HG03159 (cell line): ENCODE results near the gene ROBO3.

Experiments used
- ATAC-seq: cut with Tn5 transposase; IDR thresholded peaks from one replicate; pipeline ENCODE4 v1.9.1; 2021; ENCODE audit warnings: mild to moderate bottlenecking, moderate library complexity; ENCODE audit not compliant: unreplicated experiment

The ROBO3 gene

DNA sequence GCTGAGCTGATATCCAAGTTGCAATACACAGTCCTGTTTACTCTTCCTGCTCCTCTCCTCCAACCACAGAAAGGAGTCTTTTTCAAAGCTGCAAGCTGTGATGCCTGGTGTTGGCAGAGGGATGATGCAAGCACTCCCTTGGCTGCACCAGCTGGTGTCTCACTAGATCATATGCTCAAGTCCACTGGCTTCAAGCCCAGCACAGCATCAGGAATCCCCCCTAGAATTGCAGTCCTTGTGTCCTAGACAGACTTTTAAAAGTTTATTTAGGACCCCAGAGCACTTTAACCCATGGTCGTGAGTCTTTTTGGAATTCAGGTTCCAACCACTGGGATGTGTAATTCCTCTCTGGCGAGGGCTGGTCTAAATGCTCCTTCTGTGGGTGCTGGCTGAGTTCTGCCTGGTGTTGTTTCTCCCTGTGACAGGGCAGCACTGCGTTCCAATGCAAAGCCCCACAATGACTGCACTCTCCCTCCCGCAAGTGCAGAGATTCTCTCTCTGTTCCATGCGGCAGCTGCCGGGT lies 51.9 kb downstream of the ROBO3 start:
- ATAC-seq = no peak

DNA sequence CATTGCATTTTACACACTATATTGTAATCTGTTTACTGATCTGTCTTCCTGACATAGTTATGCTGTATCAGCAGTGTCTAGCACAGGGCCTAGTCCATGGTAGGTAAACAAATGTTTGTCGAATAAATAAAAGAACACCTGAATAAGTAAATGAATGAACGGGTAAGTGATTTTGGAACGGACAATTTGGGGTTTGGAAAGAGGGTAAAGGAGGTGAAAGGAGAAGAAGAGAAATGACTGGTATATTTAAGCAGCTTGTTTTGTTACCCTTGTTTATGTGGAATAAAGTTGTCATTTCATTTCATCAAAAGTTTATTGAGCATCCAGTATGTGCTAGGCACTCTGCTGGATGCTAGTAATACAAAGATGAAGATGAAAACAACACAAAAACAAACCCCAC lies 53.7 kb downstream of the ROBO3 start, which contains the start of gene HEPN1:
TSS of gene HEPN1 (plus strand) at position 301 of the 400 bp plus-strand sequence.
- ATAC-seq = no peak

DNA sequence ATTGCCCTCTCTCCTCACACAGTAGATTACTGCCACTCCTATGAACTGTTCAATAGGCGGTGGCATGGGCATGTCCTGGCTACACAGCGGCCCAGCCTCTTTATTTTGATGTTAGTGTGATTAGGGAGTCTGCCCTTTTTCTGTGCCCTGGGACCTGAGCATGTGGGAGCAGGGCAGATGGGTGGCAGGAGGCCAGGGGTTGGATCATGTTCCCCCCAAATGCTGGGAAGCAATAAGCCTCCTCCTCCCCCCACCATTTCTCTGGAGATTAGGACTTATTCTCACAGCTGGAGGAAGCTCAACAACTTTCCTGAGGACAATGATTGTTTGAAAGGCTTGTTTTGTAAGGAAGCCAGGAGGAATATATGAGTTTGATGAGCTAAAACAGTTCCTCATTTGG lies 54.7 kb downstream of the ROBO3 start:
- ATAC-seq = no peak

DNA sequence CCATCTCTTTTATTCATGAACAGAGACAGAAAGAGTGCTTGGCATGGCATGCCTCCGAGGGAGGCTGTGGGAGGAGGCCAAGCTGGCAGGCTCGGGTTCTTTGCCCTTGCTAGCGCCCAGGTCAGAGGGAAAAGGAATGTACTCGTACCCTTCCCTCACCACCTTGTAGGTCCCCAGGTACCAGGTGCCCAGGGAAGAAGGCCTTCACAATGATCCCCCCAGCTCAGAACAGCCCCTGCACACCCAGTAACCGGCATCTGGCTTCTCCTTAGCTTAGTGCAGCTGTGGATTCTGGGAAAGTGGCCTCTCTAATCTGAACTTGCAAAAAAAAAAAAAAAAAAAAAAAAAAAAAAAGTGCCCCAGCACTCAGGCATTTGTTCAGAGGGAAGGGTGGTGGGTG lies 55.1 kb downstream of the ROBO3 start:
- ATAC-seq = no peak

DNA sequence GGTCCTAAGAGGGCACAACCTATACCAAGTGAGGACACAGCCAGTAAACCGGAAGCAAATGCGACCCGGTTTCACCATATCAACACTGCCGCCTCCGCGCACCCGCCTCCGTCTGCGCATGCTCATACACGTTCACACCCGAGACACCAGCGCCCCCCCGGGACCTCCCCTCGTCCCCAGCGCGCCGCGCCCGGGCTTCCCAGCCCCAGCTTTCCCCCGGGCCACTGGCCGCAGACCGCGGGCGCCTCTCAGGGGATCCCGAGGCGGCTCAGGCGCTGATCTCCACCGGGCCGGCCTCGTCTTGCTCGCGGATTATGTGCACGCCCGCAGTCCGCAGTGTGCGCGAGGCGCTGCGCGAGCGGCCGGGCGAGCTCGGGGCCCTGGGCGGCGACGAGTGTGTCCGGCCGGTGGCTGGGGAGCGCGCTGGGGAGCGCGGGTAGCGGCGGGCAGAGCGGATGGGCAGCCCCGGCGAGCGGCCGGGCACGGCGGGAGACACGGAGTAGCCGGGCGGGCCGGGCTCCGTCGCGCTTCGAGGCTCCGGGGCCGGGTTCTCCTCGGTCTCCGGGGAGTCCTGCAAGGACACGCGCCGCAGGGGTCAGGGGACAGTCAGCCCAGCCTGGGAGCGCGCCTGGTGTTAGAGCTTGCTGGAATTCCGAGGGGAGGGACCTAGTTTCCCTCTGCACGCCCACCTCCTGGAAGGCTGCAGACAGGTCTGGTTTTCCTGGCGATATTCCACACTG lies 55.8 kb downstream of the ROBO3 start:
- peak; percentile 42 for ATAC-seq

DNA sequence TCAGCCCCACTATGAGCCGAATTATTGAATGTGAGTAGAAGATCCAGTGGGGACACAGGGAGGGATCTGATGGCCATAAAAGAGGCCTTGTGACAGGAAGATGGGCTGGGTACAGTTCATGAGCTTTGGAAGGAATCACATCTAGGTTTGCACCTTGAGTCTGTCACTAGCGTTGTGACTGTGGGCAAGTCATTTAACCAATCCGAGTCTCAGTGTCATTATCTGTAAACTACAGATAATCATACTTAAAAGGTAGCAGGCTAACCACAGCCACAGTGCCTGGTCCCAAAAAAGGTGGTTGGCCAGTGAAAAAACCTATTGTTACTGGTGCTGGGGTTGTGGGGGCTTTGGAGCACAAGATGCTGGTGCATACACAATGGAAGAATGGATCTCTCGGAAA lies 57.6 kb downstream of the ROBO3 start:
- ATAC-seq = no peak

DNA sequence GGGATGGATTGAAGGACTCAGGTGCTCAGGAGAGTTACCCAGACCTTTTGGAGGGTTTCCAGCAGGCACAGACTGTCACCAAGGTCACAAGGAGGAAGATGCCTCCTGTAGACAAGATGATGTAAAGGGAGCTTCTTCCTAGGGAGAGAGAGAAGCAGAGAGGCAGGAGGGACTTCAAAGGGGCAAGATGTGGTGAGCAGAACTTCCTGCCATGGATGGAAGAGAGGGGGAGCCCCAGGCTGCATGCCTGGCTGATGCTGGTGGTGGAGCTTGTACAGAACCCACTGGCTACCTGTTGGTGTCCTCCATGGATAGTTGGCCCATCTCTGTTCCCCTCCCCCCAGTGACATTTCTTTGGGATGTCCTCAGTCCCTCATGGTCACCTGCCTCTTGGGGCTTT lies 58.1 kb downstream of the ROBO3 start:
- no peak for ATAC-seq

DNA sequence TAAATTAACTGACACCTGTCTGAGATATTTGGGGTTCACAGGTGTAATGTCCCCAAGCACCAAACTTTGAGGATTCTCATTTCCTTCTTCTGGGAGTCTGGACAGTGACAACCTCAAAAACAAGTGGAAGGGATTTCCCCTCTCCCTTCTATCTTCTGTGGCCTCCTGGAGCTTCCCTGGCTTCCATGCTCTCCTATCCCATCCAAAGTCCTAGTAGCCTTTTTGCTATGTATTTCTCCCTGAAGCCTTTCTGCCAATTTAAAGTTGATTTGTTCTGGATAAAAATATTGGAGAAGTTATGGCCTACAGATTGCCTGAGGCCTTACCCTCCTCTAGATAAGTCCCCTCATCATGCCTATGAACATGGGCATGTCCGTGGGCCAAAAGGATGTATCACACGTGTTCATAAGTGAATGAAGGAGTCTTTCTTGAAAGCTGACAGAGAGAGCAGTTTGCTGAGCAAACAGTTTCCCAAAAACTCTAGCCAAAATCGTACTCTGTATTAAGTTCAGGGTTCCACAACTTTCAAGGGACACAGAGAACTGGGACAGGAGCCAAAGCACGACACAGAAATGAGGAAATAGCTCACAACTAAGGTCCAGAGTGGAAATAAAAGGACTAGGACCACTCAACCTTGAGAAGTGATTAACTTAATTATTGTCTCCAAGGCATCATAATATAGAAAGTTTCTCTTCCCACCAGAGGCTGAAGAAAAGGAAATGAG lies 63.9 kb downstream of the ROBO3 start:
- ATAC-seq = no peak

DNA sequence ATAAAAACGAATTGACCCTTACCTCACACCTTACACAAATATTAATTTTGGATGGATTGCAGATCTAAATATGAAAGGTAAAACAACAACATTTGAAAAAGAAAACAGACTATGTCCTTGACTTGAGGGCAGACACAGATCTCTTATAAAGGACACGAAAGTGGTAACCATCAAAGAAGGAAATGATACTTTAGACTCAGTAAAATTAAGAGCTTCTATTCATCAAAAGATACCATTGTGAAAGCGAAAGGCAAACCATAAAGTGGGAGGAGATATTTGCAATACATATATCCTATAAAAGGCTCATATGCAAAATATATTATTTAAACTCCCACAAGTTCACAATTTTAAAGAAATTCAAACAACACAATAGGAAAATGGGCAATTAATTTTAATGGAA lies 65.6 kb downstream of the ROBO3 start:
- peak; percentile 93 for ATAC-seq
